H1 (cell line): Measurements from ENCODE around the gene ARHGAP28. TPM values are rescaled to one million over a fixed set of nuclear protein-coding genes. Genes with fewer than 3 reads are reported as not detected.

ENCODE experiments used
- TEAD4 ChIP-seq: IDR thresholded peaks from 2 replicates; pipeline ENCODE4 v1.6.1; 2012; ENCODE audit warnings: low read depth, low read length, inconsistent platforms, mixed read lengths
- polyA plus RNA-seq, 7 experiments: library from polyadenylated mRNA; depleted of rRNA in 3 of 7; stranded (reverse) in 5 of 7; unstranded in 2 of 7; fragments of >200 nt in 5 of 7; fragments of 200-250 nt in 2 of 7; gene quantifications; 1 replicate in 5 of 7; 2 replicates in 1 of 7; 4 replicates in 1 of 7; pipeline versions ENCODE4 v1.2.1 to v1.2.3, GENCODE V29; 2011 to 2013; ENCODE audit warnings: missing spikeins in 2 of 7, mixed read lengths in 2 of 7
- total RNA-seq: library from RNA; stranded (reverse); fragmentation: NEBNext Ultra II Directional; extraction: Animal tissue kit (Norgen Biotek cat#: 25700); gene quantifications from 2 replicates; pipeline ENCODE4 v1.2.1, GENCODE V29; 2021
- TF ChIP-seq, protein P1 (sequence below): fragments of 300-600 bp; sonication (generic); IDR thresholded peaks from 2 replicates; pipeline ENCODE4 v1.7.1; 2012; ENCODE audit warnings: low read length, moderate library complexity, mild to moderate bottlenecking, inconsistent platforms; ENCODE audit not compliant: insufficient replicate concordance
- TF ChIP-seq, protein P2 (sequence below): IDR thresholded peaks from 2 replicates; pipeline ENCODE4 v1.6.1; 2011; ENCODE audit warnings: low read depth, mild to moderate bottlenecking, low read length; ENCODE audit not compliant: insufficient read depth

Gene ARHGAP28
- total and polyA plus RNA-seq, 2 of the 8 experiments (the other 6 are each of a cell fraction or from before 2014, with no cell fraction given): 2.9 to 14.4 TPM

DNA sequence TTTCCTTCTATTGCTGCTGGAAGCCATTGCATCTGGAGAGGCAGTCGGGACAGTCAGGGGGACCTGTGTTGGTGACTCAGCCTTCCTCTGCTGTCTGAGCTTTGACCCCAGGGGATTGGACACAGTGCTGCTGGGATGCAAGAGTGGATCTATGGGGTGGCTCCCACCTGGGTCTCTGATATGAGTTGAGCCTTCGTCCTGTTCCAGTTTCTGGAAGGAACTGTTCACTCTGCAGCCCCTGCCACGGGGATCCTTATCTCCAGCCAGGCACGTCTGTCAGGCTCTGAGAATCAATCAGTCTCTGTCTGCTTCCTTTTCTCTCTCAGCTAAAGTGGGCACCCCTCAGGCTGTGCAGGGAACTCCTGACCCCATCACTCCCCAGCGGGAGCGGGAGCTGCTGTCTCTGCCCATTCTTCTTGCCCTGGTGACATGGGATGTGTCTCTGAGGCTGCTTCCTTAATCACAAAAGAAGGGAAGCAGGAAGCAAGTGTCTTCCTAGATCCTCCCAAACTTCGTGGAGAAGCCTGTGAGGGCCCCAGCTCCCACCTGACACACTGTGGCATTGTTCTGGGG lies 51.7 kb downstream of the ARHGAP28 start (continued):
- TF ChIP-seq, protein P1, sequence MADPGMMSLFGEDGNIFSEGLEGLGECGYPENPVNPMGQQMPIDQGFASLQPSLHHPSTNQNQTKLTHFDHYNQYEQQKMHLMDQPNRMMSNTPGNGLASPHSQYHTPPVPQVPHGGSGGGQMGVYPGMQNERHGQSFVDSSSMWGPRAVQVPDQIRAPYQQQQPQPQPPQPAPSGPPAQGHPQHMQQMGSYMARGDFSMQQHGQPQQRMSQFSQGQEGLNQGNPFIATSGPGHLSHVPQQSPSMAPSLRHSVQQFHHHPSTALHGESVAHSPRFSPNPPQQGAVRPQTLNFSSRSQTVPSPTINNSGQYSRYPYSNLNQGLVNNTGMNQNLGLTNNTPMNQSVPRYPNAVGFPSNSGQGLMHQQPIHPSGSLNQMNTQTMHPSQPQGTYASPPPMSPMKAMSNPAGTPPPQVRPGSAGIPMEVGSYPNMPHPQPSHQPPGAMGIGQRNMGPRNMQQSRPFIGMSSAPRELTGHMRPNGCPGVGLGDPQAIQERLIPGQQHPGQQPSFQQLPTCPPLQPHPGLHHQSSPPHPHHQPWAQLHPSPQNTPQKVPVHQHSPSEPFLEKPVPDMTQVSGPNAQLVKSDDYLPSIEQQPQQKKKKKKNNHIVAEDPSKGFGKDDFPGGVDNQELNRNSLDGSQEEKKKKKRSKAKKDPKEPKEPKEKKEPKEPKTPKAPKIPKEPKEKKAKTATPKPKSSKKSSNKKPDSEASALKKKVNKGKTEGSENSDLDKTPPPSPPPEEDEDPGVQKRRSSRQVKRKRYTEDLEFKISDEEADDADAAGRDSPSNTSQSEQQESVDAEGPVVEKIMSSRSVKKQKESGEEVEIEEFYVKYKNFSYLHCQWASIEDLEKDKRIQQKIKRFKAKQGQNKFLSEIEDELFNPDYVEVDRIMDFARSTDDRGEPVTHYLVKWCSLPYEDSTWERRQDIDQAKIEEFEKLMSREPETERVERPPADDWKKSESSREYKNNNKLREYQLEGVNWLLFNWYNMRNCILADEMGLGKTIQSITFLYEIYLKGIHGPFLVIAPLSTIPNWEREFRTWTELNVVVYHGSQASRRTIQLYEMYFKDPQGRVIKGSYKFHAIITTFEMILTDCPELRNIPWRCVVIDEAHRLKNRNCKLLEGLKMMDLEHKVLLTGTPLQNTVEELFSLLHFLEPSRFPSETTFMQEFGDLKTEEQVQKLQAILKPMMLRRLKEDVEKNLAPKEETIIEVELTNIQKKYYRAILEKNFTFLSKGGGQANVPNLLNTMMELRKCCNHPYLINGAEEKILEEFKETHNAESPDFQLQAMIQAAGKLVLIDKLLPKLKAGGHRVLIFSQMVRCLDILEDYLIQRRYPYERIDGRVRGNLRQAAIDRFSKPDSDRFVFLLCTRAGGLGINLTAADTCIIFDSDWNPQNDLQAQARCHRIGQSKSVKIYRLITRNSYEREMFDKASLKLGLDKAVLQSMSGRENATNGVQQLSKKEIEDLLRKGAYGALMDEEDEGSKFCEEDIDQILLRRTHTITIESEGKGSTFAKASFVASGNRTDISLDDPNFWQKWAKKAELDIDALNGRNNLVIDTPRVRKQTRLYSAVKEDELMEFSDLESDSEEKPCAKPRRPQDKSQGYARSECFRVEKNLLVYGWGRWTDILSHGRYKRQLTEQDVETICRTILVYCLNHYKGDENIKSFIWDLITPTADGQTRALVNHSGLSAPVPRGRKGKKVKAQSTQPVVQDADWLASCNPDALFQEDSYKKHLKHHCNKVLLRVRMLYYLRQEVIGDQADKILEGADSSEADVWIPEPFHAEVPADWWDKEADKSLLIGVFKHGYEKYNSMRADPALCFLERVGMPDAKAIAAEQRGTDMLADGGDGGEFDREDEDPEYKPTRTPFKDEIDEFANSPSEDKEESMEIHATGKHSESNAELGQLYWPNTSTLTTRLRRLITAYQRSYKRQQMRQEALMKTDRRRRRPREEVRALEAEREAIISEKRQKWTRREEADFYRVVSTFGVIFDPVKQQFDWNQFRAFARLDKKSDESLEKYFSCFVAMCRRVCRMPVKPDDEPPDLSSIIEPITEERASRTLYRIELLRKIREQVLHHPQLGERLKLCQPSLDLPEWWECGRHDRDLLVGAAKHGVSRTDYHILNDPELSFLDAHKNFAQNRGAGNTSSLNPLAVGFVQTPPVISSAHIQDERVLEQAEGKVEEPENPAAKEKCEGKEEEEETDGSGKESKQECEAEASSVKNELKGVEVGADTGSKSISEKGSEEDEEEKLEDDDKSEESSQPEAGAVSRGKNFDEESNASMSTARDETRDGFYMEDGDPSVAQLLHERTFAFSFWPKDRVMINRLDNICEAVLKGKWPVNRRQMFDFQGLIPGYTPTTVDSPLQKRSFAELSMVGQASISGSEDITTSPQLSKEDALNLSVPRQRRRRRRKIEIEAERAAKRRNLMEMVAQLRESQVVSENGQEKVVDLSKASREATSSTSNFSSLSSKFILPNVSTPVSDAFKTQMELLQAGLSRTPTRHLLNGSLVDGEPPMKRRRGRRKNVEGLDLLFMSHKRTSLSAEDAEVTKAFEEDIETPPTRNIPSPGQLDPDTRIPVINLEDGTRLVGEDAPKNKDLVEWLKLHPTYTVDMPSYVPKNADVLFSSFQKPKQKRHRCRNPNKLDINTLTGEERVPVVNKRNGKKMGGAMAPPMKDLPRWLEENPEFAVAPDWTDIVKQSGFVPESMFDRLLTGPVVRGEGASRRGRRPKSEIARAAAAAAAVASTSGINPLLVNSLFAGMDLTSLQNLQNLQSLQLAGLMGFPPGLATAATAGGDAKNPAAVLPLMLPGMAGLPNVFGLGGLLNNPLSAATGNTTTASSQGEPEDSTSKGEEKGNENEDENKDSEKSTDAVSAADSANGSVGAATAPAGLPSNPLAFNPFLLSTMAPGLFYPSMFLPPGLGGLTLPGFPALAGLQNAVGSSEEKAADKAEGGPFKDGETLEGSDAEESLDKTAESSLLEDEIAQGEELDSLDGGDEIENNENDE: no peak
- TF ChIP-seq TEAD4: no peak
- TF ChIP-seq, protein P2, sequence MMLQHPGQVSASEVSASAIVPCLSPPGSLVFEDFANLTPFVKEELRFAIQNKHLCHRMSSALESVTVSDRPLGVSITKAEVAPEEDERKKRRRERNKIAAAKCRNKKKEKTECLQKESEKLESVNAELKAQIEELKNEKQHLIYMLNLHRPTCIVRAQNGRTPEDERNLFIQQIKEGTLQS: no peak
